AG09319 (cell line): ENCODE data around the gene TPSD1.

Experiments
- DNase-seq: peaks from one replicate; pipeline ENCODE4 v3.0.0-alpha.2; 2010; ENCODE audit warnings: low read depth; ENCODE audit errors: extremely low read depth
- CTCF ChIP-seq: IDR thresholded peaks from 2 replicates; pipeline ENCODE4 v1.5.1; 2011; ENCODE audit warnings: low read depth, mild to moderate bottlenecking, inconsistent platforms, low read length, moderate library complexity

Gene TPSD1

GRCh38 chr16:1256874-1257322, 1.0 kb downstream of the TPSD1 start:
- no peak for DNase-seq
- TF ChIP-seq CTCF = no peak

GRCh38 chr16:1257561-1258224, 1.8 kb downstream of the TPSD1 start:
- no peak for TF ChIP-seq CTCF

GRCh38 chr16:1258225-1258600, 2.3 kb downstream of the TPSD1 start:
- TF ChIP-seq CTCF = no peak
- DNase-seq = no peak

More at GRCh38 chr16:1257561-1258224, 1.8 kb downstream of the TPSD1 start:
- DNase-seq = no peak

- TF ChIP-seq CTCF = no peak
- no peak for DNase-seq
These were observed 3.3 kb downstream of the TPSD1 start for GRCh38 chr16:1258906-1259759.

- no peak for DNase-seq
- no peak for TF ChIP-seq CTCF
These were observed 3.8 kb downstream of the TPSD1 start for GRCh38 chr16:1259760-1260068.

- TF ChIP-seq CTCF = no peak
These were observed 4.3 kb downstream of the TPSD1 start for GRCh38 chr16:1260101-1260680.

More at GRCh38 chr16:1260101-1260680, 4.3 kb downstream of the TPSD1 start:
- no peak for DNase-seq
